Glutamatergic neuron (in vitro differentiated cells): ENCODE results near the gene CFAP299. TPM values are rescaled to one million over a fixed set of nuclear protein-coding genes. Genes with fewer than 3 reads are reported as not detected.

ENCODE experiments used
- DNase-seq: peaks from one replicate; pipeline ENCODE4 v3.0.0; 2022
- H3K27ac Mint-ChIP-seq: one replicate; pipeline ENCODE4 v1.8.0; 2020; ENCODE audit warnings: mild to moderate bottlenecking, mixed read lengths, inconsistent platforms; ENCODE audit not compliant: unreplicated experiment
- H3K27me3 Mint-ChIP-seq: one replicate; pipeline ENCODE4 v1.8.0; 2020; ENCODE audit warnings: mild to moderate bottlenecking, moderate library complexity, mixed read lengths, inconsistent platforms; ENCODE audit not compliant: unreplicated experiment
- H3K36me3 Mint-ChIP-seq: one replicate; pipeline ENCODE4 v1.8.0; 2020; ENCODE audit warnings: mild to moderate bottlenecking, mixed read lengths, inconsistent platforms; ENCODE audit not compliant: unreplicated experiment
- H3K4me1 Mint-ChIP-seq: one replicate; pipeline ENCODE4 v1.8.0; 2020; ENCODE audit warnings: mild to moderate bottlenecking, low read depth, mixed read lengths, inconsistent platforms; ENCODE audit not compliant: unreplicated experiment
- H3K4me3 Mint-ChIP-seq: one replicate; pipeline ENCODE4 v1.8.0; 2020; ENCODE audit warnings: mild to moderate bottlenecking, mixed read lengths, inconsistent platforms; ENCODE audit not compliant: unreplicated experiment
- H3K9me3 Mint-ChIP-seq: one replicate; pipeline ENCODE4 v1.8.0; 2020; ENCODE audit warnings: mild to moderate bottlenecking, moderate library complexity, mixed read lengths, inconsistent platforms; ENCODE audit not compliant: unreplicated experiment
- total RNA-seq: library from RNA; stranded (reverse); fragmentation: NEBNext Ultra II Directional; extraction: Animal tissue kit (Norgen Biotek cat#: 25700); gene quantifications from one replicate; pipeline ENCODE4 v1.2.1, GENCODE V29; 2021; ENCODE audit not compliant: unreplicated experiment
- TF ChIP-seq, protein P1 (sequence below): fragments of 200-600 bp; sonication (generic); IDR thresholded peaks from one replicate; pipeline ENCODE4 v1.5.0; 2021; ENCODE audit not compliant: partially characterized antibody, unreplicated experiment

CFAP299 gene
- total RNA-seq, 1 donor from 2014 or later, result not detected

DNA sequence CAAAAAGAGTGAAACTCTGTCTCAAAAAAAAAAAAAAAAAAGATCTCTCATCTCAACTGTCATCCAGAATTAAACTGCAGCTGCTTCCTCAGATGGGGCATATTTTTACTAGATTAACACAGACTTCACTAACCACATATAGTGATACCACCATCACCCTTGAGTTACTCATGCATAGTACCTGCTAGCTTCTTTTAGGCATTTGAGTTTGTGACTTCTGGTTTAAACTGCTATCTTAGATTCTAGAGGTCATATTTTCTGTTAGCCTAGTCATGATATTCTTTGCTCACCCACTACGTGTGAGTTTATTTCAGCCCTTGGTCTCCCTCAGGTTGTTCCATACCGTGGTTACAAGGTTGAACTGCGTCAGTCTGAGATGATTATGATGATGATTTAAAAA is 540.1 kb downstream of the CFAP299 start:
- H3K9me3 Mint-ChIP-seq, result no peaks in the 10 kb centered on the region
- H3K36me3 Mint-ChIP-seq, result no peaks in the 10 kb centered on the region
- TF ChIP-seq, protein P1, sequence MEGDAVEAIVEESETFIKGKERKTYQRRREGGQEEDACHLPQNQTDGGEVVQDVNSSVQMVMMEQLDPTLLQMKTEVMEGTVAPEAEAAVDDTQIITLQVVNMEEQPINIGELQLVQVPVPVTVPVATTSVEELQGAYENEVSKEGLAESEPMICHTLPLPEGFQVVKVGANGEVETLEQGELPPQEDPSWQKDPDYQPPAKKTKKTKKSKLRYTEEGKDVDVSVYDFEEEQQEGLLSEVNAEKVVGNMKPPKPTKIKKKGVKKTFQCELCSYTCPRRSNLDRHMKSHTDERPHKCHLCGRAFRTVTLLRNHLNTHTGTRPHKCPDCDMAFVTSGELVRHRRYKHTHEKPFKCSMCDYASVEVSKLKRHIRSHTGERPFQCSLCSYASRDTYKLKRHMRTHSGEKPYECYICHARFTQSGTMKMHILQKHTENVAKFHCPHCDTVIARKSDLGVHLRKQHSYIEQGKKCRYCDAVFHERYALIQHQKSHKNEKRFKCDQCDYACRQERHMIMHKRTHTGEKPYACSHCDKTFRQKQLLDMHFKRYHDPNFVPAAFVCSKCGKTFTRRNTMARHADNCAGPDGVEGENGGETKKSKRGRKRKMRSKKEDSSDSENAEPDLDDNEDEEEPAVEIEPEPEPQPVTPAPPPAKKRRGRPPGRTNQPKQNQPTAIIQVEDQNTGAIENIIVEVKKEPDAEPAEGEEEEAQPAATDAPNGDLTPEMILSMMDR, result no peak
- no peak overlapping the region for H3K4me3 Mint-ChIP-seq
- no peaks in the 10 kb centered on the region for H3K27me3 Mint-ChIP-seq
- H3K4me1 Mint-ChIP-seq, result no peaks in the 10 kb centered on the region
- no peak for DNase-seq
- no peak overlapping the region for H3K27ac Mint-ChIP-seq

DNA sequence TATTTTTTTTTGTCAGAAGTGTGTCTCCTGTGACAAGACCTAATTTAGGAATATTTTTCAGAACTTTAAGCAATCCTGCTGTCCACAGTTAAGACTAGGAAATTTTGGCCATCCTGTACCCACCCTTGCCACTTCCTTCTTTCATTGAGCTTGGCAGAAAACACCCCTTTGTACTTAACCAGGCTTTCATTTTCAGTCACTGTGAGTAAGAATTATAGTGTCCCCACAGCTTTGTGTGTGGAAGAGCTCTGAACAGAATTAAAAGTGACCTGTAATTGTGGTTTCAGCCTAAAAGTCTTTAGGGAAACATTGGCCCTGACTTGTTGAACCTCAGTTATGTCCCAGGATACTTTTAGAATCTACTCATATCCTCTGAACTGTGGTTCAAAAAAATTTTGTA is 541.3 kb downstream of the CFAP299 start:
- DNase-seq, result no peak
- Mint-ChIP-seq H3K27me3 (no peaks in the 10 kb centered on the region), H3K9me3 (no peaks in the 10 kb centered on the region), H3K36me3 (no peaks in the 10 kb centered on the region), H3K27ac (no peak overlapping the region), H3K4me1 (no peaks in the 10 kb centered on the region), H3K4me3 (no peak overlapping the region)
- TF ChIP-seq, protein P1, result no peak

DNA sequence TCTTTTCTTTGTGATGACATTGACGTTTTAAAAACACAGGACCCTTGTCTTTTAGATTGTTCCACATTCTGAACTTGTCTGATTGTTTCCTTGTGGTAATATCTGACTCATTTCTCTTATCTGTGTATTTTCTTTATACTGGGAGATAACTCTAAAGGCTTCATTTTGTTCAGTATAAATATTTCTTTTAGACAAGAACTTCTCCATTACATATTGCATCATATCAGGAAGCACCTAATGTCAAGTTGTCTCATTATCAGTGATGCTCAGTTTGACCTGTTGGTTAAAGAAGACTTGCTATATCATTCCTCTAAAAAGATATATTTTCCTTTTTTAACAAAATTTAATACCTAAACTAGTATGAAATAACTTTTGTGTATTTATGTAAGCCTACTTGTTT is 542.7 kb downstream of the CFAP299 start:
- Mint-ChIP-seq H3K4me1 (no peaks in the 10 kb centered on the region), H3K9me3 (no peaks in the 10 kb centered on the region), H3K27ac (no peak overlapping the region), H3K36me3 (no peaks in the 10 kb centered on the region), H3K27me3 (no peaks in the 10 kb centered on the region), H3K4me3 (no peak overlapping the region)
- TF ChIP-seq, protein P1, result no peak
- DNase-seq, result no peak

DNA sequence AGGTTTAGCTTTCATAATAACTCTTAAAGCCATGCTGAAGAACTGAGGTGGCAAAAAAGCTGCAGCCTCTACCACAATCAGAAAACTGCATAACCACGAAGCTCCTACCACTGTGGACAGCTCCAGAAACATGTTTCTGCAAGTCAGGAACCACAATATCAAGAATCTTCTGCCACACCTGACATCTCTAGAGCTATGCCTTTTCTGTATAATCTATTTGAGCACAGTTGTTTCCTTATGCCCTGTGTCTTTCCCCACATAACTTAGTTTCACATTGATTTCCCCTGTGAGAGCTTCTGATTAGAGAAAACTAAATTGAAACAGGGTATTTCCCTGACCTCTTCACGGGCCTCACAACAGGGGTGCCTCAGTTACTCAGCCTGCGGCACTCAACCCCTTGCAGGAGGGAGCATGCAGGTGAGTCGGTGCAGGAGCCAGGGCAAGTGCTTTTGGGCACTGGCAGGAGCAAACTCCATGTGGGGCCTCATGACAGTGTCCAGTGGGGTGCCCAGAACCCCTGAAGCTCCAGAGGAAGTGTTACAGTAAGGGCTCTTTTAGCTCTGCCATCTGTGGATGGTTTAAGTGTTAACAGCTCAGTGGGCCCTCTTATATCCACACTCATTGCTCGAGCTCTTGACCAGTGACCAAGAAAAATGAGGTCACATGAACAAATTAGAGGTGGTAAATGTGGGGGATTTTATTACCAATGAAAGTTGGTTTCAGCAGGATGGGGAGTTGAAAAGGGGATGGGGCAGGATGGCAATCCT is 562.2 kb downstream of the CFAP299 start:
- no peaks in the 10 kb centered on the region for H3K27me3 Mint-ChIP-seq
- H3K36me3 Mint-ChIP-seq, result no peaks in the 10 kb centered on the region
- no peak overlapping the region for H3K27ac Mint-ChIP-seq
- TF ChIP-seq, protein P1, result no peak
- DNase-seq, result no peak
- no peaks in the 10 kb centered on the region for H3K9me3 Mint-ChIP-seq
- no peak overlapping the region for H3K4me3 Mint-ChIP-seq
- no peaks in the 10 kb centered on the region for H3K4me1 Mint-ChIP-seq

DNA sequence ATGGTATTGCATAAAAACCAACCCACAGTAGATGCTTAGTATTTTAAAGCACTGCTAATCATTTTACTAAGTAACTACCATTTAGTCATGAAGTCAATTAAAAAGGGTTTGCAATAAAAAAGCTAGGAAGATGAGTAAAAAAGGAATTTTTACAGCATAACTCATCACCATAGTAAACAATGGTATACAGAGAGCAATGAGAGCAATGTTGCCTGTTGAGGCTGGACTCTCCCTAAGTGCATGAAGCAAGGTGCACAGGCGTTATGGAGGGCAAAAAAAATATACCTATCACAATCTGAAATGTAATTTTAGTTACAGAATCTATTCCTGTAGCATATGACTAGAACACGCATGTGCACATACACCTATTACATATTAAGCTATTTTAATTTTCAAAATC is 565.4 kb downstream of the CFAP299 start:
- TF ChIP-seq, protein P1, result no peak
- Mint-ChIP-seq H3K4me3 (no peak overlapping the region), H3K27me3 (no peaks in the 10 kb centered on the region), H3K27ac (no peak overlapping the region), H3K9me3 (no peaks in the 10 kb centered on the region), H3K4me1 (peaks cover 2% of the 10 kb centered on the region), H3K36me3 (peaks cover 6% of the 10 kb centered on the region)
- no peak for DNase-seq
